PFSK-1 (cell line): ENCODE results near the gene EEPD1.

Experiments
- FOXP2 ChIP-seq: optimal IDR thresholded peaks from 2 replicates; pipeline ENCODE3; 2011; ENCODE audit warnings: borderline replicate concordance, control low read depth, inconsistent platforms; ENCODE audit not compliant: insufficient read depth; ENCODE audit errors: extremely low read length, extremely low read depth
- POLR2AphosphoS5 ChIP-seq: IDR thresholded peaks from 2 replicates; pipeline ENCODE4 v1.6.1; 2012; ENCODE audit warnings: low read depth, mild to moderate bottlenecking, control low read depth, low read length, moderate library complexity
- REST ChIP-seq, 2 experiments: IDR thresholded peaks; 2 replicates each; pipeline versions ENCODE4 v1.6.1 to v1.8.0; 2011 to 2012; ENCODE audit warnings: low read depth in 2 of 2, low read length in 2 of 2, control low read depth in 1 of 2, inconsistent platforms in 1 of 2, mild to moderate bottlenecking in 1 of 2, moderate library complexity in 1 of 2; ENCODE audit not compliant: insufficient read depth in 1 of 2
- SIN3A ChIP-seq: IDR thresholded peaks from 2 replicates; pipeline ENCODE4 v1.6.1; 2012; ENCODE audit warnings: mild to moderate bottlenecking, low read length, moderate library complexity, borderline replicate concordance; ENCODE audit not compliant: insufficient read depth
- TAF1 ChIP-seq: IDR thresholded peaks from 2 replicates; pipeline ENCODE4 v1.6.1; 2012; ENCODE audit warnings: low read length, control low read depth, borderline replicate concordance; ENCODE audit not compliant: insufficient read depth

Gene EEPD1

GRCh38 chr7:36208426-36208825, 55.4 kb downstream of the EEPD1 start:
- TF ChIP-seq POLR2AphosphoS5 (no peak), SIN3A (no peak), REST (IDR thresholded peaks at IDR 0.05; ENCODE audit: insufficient read depth in 1 of 2, low read depth in 2 of 2, low read length in 2 of 2) (no peak), FOXP2 (no peak)

GRCh38 chr7:36208997-36209813, 56.2 kb downstream of the EEPD1 start:
- TF ChIP-seq REST (IDR thresholded peaks at IDR 0.05; ENCODE audit: insufficient read depth in 1 of 2, low read depth in 2 of 2, low read length in 2 of 2) (no peak), TAF1 (no peak), FOXP2 (no peak), SIN3A (no peak), POLR2AphosphoS5 (no peak)

- TF ChIP-seq REST (IDR thresholded peaks at IDR 0.05; ENCODE audit: insufficient read depth in 1 of 2, low read depth in 2 of 2, low read length in 2 of 2) (no peak), POLR2AphosphoS5 (no peak), SIN3A (no peak), TAF1 (no peak), FOXP2 (no peak)
Measured at GRCh38 chr7:36209814-36210183, 56.7 kb downstream of the EEPD1 start.

- TF ChIP-seq POLR2AphosphoS5 (no peak), REST (IDR thresholded peaks at IDR 0.05; ENCODE audit: insufficient read depth in 1 of 2, low read depth in 2 of 2, low read length in 2 of 2) (no peak), SIN3A (no peak), FOXP2 (no peak), TAF1 (no peak)
Measured at GRCh38 chr7:36210291-36210922, 57.4 kb downstream of the EEPD1 start.
